Panc1 (cell line): ENCODE results near the gene ACTBL2.

Source experiments
- POLR2AphosphoS5 ChIP-seq: IDR thresholded peaks from 2 replicates; pipeline ENCODE4 v1.6.1; 2012; ENCODE audit warnings: mild to moderate bottlenecking, low read depth, low read length, moderate library complexity
- TF ChIP-seq, protein P1 (sequence below): fragments of 450-650 bp; IDR thresholded peaks from 2 replicates; pipeline ENCODE4 v1.5.1; 2017; ENCODE audit warnings: mild to moderate bottlenecking
- TF ChIP-seq, protein P2 (sequence below), 2 experiments: IDR thresholded peaks; 2 replicates each; pipeline ENCODE4 v1.6.1; 2011 to 2012; ENCODE audit warnings: low read depth in 2 of 2, control low read depth in 1 of 2, low read length in 1 of 2, mild to moderate bottlenecking in 1 of 2, moderate library complexity in 1 of 2; ENCODE audit not compliant: insufficient read depth in 1 of 2

DNA sequence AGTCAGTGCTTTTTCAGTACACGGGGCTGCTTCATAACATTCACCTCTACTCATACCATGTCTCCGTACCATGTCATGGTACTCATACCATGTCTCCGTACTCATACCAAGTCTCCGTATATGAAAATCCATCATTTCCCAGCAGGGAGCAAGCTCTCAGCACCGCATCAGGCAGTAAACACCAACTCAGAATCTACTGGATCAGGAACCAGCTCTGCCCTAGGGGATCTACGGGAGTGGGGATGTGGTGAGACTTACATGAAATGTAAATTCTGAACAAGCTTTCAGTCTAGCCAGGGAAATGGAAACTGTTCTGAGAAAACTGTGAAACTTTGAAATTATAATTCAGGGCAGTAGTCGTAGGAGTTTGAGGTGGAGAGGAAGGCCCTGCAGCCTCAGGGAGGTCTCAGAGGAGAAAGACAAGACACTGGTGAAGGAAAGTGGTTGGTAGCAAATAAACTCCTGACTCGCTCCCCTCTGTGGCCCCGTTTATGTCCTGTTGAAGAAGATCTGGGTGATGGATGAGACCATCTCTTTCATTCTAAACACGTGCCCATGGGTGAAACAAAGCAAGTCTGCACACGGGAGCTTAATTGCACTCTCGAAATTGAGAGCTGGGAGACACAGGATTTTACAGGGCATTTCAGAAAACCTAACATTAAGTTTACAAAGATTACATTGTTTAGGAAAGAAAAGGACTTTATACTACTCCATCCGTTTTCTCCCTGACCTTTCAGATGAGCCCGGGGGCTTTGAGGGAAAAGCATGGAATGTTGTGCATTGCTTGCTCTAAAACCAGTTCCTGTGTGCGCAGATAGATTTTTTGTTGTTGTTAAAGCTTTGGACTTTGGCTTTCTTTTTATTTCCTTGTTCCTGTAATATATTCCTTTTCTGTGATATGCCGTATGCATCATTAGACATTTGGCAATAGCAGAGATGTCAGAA lies 26.8 kb downstream of the ACTBL2 start:
- TF ChIP-seq, protein P1, sequence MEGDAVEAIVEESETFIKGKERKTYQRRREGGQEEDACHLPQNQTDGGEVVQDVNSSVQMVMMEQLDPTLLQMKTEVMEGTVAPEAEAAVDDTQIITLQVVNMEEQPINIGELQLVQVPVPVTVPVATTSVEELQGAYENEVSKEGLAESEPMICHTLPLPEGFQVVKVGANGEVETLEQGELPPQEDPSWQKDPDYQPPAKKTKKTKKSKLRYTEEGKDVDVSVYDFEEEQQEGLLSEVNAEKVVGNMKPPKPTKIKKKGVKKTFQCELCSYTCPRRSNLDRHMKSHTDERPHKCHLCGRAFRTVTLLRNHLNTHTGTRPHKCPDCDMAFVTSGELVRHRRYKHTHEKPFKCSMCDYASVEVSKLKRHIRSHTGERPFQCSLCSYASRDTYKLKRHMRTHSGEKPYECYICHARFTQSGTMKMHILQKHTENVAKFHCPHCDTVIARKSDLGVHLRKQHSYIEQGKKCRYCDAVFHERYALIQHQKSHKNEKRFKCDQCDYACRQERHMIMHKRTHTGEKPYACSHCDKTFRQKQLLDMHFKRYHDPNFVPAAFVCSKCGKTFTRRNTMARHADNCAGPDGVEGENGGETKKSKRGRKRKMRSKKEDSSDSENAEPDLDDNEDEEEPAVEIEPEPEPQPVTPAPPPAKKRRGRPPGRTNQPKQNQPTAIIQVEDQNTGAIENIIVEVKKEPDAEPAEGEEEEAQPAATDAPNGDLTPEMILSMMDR, result no peak
- TF ChIP-seq POLR2AphosphoS5, result no peak
- TF ChIP-seq, protein P2, sequence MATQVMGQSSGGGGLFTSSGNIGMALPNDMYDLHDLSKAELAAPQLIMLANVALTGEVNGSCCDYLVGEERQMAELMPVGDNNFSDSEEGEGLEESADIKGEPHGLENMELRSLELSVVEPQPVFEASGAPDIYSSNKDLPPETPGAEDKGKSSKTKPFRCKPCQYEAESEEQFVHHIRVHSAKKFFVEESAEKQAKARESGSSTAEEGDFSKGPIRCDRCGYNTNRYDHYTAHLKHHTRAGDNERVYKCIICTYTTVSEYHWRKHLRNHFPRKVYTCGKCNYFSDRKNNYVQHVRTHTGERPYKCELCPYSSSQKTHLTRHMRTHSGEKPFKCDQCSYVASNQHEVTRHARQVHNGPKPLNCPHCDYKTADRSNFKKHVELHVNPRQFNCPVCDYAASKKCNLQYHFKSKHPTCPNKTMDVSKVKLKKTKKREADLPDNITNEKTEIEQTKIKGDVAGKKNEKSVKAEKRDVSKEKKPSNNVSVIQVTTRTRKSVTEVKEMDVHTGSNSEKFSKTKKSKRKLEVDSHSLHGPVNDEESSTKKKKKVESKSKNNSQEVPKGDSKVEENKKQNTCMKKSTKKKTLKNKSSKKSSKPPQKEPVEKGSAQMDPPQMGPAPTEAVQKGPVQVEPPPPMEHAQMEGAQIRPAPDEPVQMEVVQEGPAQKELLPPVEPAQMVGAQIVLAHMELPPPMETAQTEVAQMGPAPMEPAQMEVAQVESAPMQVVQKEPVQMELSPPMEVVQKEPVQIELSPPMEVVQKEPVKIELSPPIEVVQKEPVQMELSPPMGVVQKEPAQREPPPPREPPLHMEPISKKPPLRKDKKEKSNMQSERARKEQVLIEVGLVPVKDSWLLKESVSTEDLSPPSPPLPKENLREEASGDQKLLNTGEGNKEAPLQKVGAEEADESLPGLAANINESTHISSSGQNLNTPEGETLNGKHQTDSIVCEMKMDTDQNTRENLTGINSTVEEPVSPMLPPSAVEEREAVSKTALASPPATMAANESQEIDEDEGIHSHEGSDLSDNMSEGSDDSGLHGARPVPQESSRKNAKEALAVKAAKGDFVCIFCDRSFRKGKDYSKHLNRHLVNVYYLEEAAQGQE (IDR thresholded peaks at IDR 0.05; ENCODE audit: insufficient read depth in 1 of 2, low read depth in 2 of 2, low read length in 1 of 2), result no peak
